Activated CD4-positive, CD25-positive, alpha-beta regulatory T cell (primary cell): ENCODE results near the gene ZNF217.
"Not testable (repeated sequence)": the region's sequence is repeated elsewhere in the genome, so short reads cannot be mapped to it uniquely, and the experiment has no call there.

ENCODE experiments used
- DNase-seq, 4 experiments: peaks; one replicate each; lab custom pipeline; 2025; lab: John Stamatoyannopoulos, UW

Gene ZNF217

GRCh38 chr20:53621482-53622246 is 28.0 kb upstream of the ZNF217 start:
- DNase-seq: no peak

DNA sequence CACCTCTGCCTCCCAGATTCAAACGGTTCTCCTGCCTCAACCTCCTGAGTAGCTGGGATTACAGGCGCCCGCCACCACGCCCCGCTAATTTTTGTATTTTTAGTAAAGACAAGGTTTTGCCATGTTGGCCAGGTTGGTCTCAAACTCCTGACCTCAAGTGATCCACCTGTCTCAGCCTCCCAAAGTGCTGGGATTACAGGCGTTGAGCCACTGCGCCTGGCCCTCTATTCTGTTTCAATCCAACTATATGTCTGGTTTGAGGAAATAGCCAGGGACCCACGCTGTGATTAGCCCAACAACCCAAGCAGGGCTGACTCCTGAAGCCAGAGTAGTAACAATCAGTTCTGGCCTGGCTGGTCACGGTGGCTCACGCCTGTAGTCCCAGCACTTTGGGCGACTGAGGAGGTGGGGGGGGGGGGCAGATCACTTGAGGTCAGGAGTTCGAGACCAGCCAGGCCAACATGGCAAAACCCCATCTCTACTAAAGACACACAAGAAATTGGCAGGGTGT is 24.9 kb upstream of the ZNF217 start:
- DNase-seq: not testable (repeated sequence)

- no peak for DNase-seq
These were observed 24.3 kb upstream of the ZNF217 start for GRCh38 chr20:53617791-53618489.

- not testable (repeated sequence) for DNase-seq
These were observed 22.9 kb upstream of the ZNF217 start for GRCh38 chr20:53616489-53616888.

GRCh38 chr20:53613748-53614147 is 20.1 kb upstream of the ZNF217 start:
- no peak for DNase-seq

DNA sequence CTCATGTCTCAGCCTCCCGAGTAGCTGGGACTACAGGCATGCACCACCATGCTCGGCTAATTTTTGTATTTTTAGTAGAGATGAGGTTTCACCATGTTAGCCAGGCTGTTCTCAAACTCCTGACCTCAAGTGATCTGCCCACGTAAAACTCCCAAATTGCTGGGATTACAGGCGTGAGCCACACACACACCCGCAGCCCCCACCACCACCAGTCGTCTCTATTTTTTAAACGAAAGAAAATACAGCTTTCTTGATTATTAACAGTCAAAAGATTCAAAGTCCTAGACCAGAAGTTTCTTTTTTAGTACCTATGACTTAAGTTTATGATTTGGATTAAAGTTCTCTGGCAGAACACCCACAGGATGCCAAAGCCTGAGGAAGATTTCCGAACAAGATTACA is 18.6 kb upstream of the ZNF217 start:
- DNase-seq: not testable (repeated sequence)

DNA sequence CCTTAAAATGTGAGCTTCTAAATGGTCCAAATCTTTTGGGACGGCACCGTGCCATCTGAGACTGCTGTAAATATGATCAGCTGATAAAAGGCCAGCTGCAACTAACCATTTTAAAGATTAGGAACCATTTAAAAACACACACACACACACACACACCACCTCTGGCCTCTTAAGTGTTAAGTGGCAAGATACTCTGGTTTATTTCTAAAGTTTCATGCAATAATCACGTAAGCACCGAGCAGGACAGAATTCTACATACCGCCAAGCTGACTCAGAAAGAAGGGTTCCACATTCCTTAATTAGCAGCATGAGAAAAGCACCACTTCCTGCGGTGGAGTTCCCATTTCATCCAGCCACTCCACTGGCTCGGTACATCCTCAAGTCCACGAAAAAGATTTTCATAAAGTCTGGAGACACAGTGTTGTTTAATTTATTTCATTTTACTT is 17.8 kb upstream of the ZNF217 start:
- DNase-seq: no peak

DNA sequence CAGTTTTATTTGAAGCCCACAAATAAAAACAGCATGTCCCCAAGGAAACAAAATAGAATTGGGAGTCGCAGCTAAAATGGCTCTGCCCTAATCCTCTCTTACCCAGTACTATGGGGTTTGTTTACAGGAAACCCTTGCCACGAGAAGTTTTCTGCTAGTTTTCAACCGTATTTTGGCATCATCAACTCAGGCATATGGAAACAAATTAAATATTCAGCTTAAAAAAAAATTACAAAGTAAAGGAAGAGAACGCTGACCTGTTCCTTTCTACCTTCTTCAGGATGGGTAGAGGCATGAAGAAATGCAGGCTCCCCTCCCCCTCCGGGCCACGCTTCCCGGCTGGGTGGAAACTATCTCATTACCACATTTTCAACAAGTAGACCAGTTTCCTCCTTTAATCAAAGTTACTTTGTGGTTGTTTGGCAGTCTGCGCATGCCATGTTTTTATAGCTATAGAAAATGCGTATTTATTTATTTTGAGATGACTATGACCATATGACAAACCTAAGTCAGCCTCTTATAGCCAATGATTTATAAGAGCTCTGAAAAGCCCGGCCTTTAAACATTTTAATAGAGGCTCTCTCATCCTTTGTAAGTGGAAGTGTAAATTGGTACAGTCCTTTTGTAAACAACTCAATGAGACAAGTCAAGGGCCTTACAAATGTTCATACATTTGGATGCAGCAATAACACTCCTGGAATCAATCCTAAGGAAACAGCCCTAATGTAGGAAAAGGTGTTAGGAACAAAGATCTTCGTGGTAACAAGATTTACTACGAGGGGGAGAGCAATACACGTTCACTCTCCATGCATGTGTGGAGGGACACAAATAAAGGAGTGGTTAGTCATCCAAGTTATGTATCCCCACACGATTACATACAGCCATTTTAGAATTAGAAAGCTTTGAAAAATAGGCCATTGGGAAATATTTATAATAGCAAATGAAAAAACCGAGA is 16.1 kb upstream of the ZNF217 start:
- DNase-seq: peak in 3 of 4 experiments; percentile 24 to 48 (median 33)

DNA sequence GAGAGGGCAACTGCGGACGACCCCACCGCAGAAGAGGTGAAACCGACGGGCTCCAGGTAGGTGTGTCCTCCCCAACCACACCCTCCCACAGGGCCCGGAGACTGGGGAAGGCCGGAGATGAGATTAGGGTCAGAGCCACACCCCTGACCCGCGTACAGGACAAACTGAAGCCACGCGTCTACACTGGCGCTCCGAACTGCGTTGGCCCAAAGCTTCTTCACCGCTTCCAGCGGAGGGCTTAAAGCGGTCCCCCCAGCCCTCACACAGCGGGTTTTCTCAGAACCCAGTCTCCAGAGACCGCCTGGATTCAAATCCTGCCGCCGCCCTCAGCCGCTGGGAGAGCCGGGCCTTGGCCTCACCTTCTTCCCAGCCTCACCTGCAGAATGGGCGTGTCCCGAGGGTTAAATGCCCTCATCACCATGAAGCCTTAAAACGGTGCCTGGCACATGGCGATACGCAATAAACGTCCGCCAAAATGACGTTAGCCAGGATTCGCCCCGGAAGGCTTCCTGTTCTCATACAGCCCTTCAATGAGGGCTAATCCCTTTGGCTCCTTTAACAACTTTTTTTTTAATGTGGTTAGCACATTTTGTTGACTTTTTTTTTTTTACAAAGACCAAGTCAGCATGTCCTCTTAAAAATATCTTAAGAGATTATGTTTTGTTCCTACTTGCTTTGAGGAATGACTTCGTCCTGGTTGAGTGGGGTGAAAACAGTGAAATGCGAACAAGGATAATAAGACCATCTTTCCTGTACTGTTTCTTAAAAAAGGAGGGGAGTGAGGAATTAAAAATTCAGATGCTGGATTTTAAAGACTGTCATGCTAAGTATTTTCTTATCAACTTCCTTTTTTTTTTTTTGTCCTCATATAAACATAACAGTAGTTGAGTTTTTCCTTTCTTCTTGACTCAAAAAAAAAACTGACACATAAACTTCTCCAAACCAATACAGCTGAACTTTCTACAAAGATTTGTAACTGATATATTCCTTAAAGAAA is 15.1 kb upstream of the ZNF217 start:
- no peak for DNase-seq

DNA sequence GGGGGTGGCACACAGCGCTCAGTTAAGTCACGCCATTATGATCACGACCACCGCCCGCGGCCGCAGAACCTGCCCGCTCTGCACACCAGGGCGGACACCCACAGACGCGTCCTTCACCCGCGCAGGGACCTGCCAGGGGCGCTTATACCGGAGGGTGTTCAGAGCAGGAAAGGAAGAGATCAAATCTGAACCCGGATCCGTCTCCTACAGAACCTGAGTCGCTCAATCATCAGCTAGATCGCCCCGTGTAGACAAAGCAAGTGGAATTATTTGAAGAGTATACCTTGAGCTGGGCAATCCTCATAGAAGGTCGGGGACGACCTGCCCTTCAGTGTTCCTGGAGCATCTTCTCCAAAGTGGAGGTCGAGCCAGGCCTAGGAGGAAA is 14.4 kb upstream of the ZNF217 start:
- no peak for DNase-seq

DNA sequence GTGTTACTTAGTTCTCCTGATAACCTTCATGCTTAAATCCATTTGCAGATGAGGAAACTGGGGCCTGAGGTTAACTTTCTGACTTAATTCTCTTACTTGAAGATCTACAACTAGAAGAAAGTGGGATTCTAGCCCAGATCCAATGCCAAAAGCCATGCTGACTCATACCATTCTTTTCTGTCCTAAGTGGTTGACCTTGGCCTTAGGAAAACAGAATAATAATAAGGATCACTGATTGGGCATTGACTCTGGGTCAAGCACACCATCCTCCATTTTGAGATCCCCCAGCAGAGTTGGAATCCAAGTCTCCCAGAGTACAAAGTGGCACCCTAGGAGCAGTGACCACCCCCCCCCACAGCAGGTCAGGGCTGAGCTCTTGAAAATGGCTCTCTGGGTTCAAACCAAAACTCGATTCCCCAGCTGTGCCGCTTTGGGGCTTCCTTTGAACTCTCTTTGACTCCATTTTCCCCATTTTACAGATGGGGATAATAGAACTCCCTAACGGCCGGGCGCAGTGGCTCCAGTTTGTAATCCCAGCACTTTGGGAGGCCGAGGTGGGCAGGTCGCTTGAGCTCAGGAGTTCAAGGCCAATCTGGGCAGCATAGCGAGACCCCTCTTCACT is 12.8 kb upstream of the ZNF217 start:
- no peak for DNase-seq

GRCh38 chr20:53605401-53605800 is 11.8 kb upstream of the ZNF217 start:
- not testable (repeated sequence) for DNase-seq

- DNase-seq: not testable (repeated sequence)
These were observed 11.2 kb upstream of the ZNF217 start for GRCh38 chr20:53604846-53605245.

GRCh38 chr20:53602661-53603060 is 9.0 kb upstream of the ZNF217 start:
- DNase-seq: no peak

DNA sequence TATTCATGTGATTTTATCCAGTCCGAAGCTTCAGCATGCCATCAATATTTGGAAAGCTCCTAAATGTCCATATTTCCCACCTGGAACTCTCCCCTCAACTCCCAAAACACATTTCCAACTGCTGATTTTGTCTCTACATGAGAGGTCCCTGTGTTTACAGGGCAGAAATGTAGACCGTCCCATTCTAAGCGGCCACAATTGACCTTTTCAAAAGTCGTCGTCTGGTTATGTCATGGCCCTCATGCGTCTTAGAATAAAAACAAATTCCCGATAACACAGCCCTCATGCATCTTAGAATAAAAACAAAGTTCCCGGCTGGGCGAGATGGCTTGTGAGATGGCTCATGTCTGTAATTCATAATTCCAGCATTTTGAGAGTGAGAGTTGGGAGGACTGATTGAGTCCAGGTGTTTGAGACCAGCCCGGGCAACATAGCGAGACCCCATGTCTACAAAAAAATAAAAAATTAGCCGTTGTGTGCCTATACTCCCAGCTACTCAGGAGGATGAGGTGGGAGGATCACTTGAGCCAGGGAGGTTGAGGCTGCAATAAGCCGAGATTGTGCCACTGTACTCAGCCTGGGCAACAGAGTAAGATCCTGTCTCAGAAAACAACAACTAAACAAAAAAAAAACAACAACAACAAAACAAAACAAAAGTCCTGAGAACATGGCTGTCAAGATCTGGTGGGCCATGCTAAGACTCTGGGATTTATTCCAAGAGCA is 6.4 kb upstream of the ZNF217 start:
- no peak for DNase-seq

DNA sequence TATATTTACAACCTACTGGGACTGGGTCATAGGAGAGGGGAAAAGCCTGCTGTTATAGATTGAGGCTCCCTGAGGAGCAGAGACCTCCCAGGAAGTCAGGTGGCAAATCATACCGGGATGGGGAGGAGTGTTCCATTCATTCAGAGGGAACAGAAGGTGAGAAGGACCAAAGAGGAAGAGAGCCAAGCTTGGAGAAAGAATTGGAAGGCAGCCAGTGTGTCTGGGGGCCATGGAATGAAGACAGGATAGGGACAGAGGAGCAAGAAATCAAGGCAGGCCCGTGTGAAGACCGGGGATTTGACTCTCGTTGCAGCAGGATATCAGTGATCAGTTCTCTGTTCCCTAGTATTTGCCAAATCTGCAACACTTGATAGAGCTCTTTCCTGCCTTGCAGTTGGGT is 5.7 kb upstream of the ZNF217 start:
- DNase-seq: no peak

DNA sequence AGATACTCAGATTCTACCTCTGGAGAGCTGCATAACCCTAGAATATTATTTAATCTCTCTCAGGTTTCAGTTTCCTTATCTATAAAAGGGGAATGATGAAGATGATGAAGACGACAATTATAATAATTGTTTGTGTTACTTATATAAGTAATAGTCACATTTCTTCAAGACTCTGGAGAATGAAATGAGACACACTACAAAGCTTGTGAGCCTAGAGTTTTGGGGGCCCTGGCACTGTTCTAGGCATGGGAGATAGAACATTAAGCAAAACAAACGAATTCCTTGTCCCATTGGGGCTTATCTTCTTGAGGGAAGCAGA is 5.4 kb upstream of the ZNF217 start:
- no peak for DNase-seq

DNA sequence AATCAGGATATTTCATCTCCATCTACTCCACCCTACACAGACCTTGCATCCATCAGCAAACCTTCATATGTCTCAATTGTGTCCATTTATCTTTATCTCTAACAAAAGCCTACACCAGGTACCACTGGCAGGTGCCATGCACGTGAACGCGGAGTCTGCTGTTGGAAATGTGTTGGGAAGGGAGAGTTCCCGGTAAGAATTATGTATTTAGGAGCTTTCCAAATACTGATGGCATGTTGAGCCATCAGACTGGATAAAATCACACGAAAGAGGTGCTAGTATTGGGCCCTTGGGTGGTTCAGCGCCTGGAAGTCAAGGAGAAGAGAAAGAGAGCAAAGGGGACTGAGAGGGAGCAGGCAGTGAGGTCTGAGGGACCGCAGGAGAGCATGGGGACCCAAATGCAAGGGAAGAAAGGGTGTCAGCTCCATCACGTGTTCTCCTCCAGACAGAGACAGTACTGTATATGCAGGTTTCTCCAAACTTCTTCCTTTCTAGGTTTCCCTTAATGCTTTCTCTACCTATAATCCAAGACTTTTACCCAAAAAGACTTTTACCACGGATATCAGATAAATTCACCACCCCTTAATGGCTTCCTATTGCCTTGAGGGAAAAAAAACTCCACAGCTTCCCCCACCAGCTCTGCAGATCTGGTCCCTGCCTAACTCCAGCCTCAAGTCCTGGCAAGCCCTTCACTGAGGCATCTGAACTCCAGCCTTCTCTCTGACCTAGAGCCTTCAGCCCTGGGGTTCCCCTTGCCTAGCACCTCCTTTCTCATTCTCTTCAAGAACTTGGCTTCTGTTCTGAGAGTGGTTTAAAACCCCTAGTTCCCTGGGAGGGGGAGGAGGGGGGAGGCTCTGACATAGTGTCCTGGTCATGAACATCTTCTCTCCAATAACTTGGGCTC is 4.8 kb upstream of the ZNF217 start:
- DNase-seq: no peak
